T-helper 2 cell treated with Interferon-gamma antibody and Interleukin-4, amounts not matched to agents 5 μg/mL and 100 μg/mL, for 36 hours (primary cell): ENCODE measurements around the gene TFAP2A.

Source experiments
- DNase-seq: peaks from one replicate; pipeline ENCODE4 v3.0.0; 2021; ENCODE audit warnings: low spot score
- H3K27ac Mint-ChIP-seq: one replicate; pipeline ENCODE4 v1.8.0; 2021; ENCODE audit warnings: mild to moderate bottlenecking, mixed read lengths
- H3K27me3 Mint-ChIP-seq: one replicate; pipeline ENCODE4 v1.8.0; 2021; ENCODE audit warnings: low read depth, mixed read lengths
- H3K36me3 Mint-ChIP-seq: one replicate; pipeline ENCODE4 v1.8.0; 2021; ENCODE audit warnings: low read depth, mixed read lengths
- H3K4me1 Mint-ChIP-seq: one replicate; pipeline ENCODE4 v1.8.0; 2021; ENCODE audit warnings: low read depth, mixed read lengths
- H3K4me3 Mint-ChIP-seq: one replicate; pipeline ENCODE4 v1.8.0; 2022; ENCODE audit warnings: mild to moderate bottlenecking, moderate library complexity, mixed read lengths
- H3K9me3 Mint-ChIP-seq: one replicate; pipeline ENCODE4 v1.8.0; 2021; ENCODE audit warnings: mixed read lengths

The TFAP2A gene

DNA sequence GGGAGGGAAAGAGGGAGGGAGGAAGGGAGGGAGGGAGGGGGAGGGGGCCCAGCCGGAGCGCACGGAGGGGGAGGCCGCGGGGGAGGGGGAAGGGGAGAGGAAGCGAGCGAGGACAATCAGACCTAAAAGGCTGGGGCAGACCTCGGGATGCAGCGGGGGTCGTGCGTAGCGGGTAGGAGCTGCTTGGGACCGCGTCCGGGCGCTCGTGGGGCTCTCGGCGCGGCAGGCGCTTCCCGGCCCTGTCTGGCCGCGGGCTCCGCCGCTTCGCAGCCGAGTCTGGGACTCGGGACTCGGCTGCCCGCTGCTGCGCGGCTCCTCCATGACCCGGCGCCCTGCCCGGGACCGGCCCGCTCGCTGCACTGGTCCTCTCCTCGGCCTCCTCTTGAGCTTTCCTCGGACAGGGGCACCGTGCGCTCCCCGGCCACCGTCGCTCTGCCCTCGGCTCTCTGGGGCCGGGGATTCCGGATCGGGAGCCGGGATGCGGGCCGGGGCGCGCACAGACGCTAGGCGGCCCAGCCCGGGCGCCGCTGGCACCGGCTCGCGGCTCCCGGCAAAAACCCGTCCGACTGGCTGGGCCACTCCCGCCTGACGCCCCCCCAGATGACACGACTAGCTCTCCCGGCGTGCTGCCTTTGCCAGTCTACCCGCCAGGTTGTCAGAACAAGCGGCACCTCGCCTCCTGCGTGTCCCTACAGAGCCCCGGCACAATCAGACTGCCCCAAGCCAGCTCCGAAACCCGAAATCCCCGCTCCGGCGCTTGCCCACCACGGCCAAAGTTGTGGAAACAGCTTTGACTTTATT lies 2.2 kb downstream of the TFAP2A start:
- H3K36me3 Mint-ChIP-seq = peaks cover 19% of the 10 kb centered on the region
- H3K27ac Mint-ChIP-seq = peak overlapping the region; percentile 47
- H3K27me3 Mint-ChIP-seq = peaks cover 94% of the 10 kb centered on the region
- H3K4me3 Mint-ChIP-seq = peak overlapping the region; percentile 88
- no peak for DNase-seq
- H3K4me1 Mint-ChIP-seq = peaks cover 30% of the 10 kb centered on the region
- H3K9me3 Mint-ChIP-seq = peaks cover 16% of the 10 kb centered on the region

DNA sequence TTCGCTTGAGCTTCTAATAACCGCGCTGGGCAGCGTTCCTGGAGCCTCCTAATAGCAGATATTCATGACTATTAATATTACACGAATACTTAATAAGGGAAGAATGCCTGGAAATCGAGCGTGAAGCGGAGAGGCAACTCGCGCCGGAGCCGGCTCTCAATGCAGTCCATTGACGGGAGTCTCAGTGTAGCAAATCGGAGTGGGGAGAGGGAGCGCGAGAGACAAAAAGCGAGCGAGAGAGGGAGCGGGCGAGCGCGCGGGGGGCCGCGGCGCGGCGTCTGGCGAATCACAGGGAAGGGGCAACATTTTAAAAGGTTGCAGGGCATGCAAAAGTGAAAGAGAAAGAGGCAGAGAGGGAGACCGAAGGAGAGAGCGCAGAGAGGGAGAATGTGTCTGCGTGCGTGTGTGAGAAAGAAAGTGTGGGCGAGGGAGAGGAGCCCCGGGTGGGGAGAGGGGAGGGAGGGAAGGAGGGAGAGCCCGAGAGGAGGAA lies 2.9 kb downstream of the TFAP2A start:
- Mint-ChIP-seq H3K27ac (peak overlapping the region; percentile 91), H3K9me3 (peaks cover 16% of the 10 kb centered on the region), H3K4me3 (peak overlapping the region; percentile 88), H3K4me1 (peaks cover 26% of the 10 kb centered on the region), H3K36me3 (peaks cover 19% of the 10 kb centered on the region), H3K27me3 (peaks cover 94% of the 10 kb centered on the region)
- DNase-seq = peak; percentile 34

DNA sequence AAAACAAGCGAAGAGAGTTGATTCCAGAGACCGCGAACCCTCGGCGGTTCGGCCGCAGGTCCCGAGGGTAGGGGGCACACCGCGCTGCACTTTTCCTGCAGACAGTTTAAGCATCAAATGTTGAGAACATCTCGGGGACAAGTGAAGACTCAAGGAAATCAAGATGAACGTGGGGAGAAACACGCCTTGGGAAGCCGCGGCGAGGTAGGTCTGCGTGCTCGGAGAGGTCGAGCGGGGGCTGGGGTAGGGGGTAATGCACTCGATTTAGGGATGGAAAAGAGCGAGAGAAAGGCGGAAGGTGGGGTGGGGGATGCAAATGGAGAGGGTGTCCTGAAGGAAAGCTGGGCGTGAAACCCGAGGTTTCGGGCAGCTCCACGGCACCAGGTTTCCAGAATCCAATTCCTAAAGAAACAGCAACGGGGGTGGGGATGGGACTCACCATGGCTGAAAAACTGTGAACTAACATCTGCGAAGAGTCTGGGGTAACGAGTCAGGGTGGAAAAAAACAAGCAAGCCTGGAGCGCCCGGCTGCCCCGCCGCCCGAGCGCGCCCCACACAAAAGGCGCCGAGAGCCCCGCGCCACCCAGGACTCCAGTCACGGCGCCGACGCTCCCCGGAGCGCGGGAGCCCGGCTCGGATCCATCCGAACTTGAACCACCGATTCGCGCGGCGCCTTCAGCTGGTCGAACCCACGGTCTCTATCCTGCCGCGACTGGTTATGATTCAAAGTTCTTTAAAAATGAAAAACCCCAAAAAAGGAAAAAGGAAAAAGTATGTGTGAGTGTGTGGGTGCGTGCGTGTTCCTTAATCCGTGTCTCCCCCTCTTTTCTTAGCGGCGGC lies 3.5 kb downstream of the TFAP2A start:
- DNase-seq = no peak
- Mint-ChIP-seq H3K36me3 (peaks cover 17% of the 10 kb centered on the region), H3K27ac (peak overlapping the region; percentile 91), H3K9me3 (peaks cover 16% of the 10 kb centered on the region), H3K27me3 (peaks cover 94% of the 10 kb centered on the region), H3K4me3 (peak overlapping the region; percentile 88), H3K4me1 (peaks cover 24% of the 10 kb centered on the region)

DNA sequence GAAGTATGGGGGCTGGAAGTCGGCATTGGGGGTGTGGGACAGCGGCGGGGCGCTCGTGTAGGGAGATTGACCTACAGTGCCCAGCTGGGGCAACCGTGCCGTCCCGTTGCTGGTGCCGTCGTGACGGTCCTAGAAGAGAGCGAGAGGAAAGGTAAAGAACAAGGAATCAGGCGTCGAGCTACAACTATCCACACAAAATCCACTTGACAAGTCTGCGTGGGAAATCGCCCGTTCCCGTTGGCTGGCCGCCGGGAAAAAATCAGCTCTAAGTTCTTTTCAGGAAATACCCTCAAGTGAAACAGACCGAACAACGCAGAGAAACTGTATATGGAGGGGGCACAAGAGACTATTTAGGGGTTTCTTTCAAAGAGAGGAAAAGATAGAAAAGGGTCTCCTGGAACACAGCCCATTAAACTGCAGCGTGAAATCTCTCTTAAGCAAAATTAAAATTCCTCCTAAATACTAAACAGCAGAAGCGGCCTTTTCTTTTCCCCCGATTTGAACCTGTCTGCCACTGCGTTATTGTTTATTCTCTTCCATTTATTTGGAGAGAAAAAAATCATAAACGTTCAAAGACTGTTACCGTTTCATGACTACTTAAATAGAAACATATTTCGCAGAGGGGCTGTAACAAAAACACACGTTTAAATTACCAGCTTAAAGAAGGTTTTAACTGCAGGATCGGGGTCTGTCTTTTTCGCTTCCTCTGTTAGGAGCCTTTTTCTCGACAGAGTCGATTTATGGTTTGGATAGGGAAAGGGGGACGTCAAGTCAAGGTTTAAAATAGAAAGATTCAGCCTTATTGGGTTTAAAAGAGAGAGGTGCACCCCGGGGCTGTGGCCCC lies 4.4 kb downstream of the TFAP2A start:
- Mint-ChIP-seq H3K9me3 (peaks cover 25% of the 10 kb centered on the region), H3K27ac (peak overlapping the region; percentile 72), H3K4me3 (peak overlapping the region; percentile 73), H3K27me3 (peaks cover 94% of the 10 kb centered on the region), H3K4me1 (peaks cover 26% of the 10 kb centered on the region), H3K36me3 (peaks cover 16% of the 10 kb centered on the region)
- DNase-seq = no peak

DNA sequence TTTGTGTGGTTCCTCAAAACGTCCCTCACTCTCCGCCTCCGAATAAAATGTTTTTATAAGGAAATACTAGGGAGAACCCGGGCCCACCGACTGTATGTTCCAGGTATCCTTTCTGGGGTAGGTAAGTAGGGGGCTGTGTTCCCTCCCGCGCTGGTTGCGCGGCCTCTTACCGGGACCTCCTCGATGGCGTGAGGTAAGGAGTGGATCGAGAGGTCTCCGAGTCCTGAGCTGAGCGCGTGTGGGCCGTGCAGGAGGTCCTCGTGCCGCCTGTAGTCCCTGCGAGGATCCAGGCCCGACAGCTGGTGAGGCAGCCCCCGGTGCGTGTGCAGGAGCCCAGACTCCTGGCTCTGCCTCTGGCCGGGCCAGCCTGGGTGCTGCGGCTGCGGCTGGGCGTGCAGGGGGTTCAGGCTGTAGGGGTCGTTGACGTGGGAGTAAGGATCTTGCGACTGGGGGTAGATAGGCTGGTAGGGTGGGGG lies 5.1 kb downstream of the TFAP2A start:
- peaks cover 27% of the 10 kb centered on the region for H3K4me1 Mint-ChIP-seq
- H3K27ac Mint-ChIP-seq = peak overlapping the region; percentile 65
- DNase-seq = no peak
- peak overlapping the region; percentile 73 for H3K4me3 Mint-ChIP-seq
- peaks cover 12% of the 10 kb centered on the region for H3K36me3 Mint-ChIP-seq
- peaks cover 91% of the 10 kb centered on the region for H3K27me3 Mint-ChIP-seq
- H3K9me3 Mint-ChIP-seq = peaks cover 28% of the 10 kb centered on the region

DNA sequence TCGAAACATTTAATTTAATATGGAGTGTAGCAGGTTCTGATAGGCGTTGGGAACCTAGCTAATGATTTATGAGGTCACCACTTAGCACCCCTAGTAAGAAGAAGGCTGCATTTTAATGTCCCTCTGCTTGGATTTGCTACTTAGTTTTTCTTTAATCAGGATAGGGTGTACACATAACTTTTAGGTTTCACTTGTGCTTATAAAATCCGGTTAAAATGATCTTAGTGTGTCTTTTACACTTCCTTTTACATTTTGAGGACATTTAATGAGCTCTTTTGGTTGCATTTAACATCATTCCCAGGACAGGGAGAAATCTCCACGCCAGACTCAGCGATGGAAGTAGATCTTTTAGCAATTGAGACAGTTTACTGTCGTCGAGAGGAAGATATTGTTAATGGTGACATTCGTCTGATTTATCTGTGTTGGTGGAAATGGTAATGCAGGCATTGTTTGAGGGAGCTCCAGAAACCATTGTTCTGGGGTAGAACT lies 5.6 kb downstream of the TFAP2A start:
- peaks cover 31% of the 10 kb centered on the region for H3K9me3 Mint-ChIP-seq
- peak overlapping the region; percentile 38 for H3K4me3 Mint-ChIP-seq
- no peak for DNase-seq
- peak overlapping the region; percentile 27 for H3K27ac Mint-ChIP-seq
- H3K27me3 Mint-ChIP-seq = peaks cover 88% of the 10 kb centered on the region
- peaks cover 28% of the 10 kb centered on the region for H3K4me1 Mint-ChIP-seq
- peaks cover 14% of the 10 kb centered on the region for H3K36me3 Mint-ChIP-seq

- H3K36me3 Mint-ChIP-seq = peaks cover 14% of the 10 kb centered on the region
- H3K27me3 Mint-ChIP-seq = peaks cover 84% of the 10 kb centered on the region
- no peak overlapping the region for H3K4me3 Mint-ChIP-seq
- H3K9me3 Mint-ChIP-seq = peaks cover 31% of the 10 kb centered on the region
- no peak for DNase-seq
- H3K27ac Mint-ChIP-seq = no peak overlapping the region
- peaks cover 26% of the 10 kb centered on the region for H3K4me1 Mint-ChIP-seq
These were observed 6.4 kb downstream of the TFAP2A start for GRCh38 chr6:10408457-10408856.

- DNase-seq = no peak
- H3K27ac Mint-ChIP-seq = no peak overlapping the region
- peaks cover 81% of the 10 kb centered on the region for H3K27me3 Mint-ChIP-seq
- peaks cover 31% of the 10 kb centered on the region for H3K9me3 Mint-ChIP-seq
- peaks cover 27% of the 10 kb centered on the region for H3K4me1 Mint-ChIP-seq
- H3K4me3 Mint-ChIP-seq = no peak overlapping the region
- H3K36me3 Mint-ChIP-seq = peaks cover 13% of the 10 kb centered on the region
These were observed 7.2 kb downstream of the TFAP2A start for GRCh38 chr6:10407674-10408054.

GRCh38 chr6:10407018-10407673 lies 7.7 kb downstream of the TFAP2A start:
- Mint-ChIP-seq H3K4me1 (peaks cover 27% of the 10 kb centered on the region), H3K27me3 (peaks cover 85% of the 10 kb centered on the region), H3K36me3 (peaks cover 12% of the 10 kb centered on the region), H3K27ac (no peak overlapping the region), H3K9me3 (peaks cover 35% of the 10 kb centered on the region), H3K4me3 (no peak overlapping the region)
- DNase-seq = no peak

GRCh38 chr6:10406556-10406955 lies 8.3 kb downstream of the TFAP2A start:
- Mint-ChIP-seq H3K27ac (no peak overlapping the region), H3K27me3 (peaks cover 85% of the 10 kb centered on the region), H3K9me3 (peaks cover 35% of the 10 kb centered on the region), H3K4me3 (no peak overlapping the region), H3K36me3 (peaks cover 7% of the 10 kb centered on the region), H3K4me1 (peaks cover 24% of the 10 kb centered on the region)
- no peak for DNase-seq

- Mint-ChIP-seq H3K9me3 (peaks cover 28% of the 10 kb centered on the region), H3K27me3 (peaks cover 85% of the 10 kb centered on the region), H3K36me3 (peaks cover 7% of the 10 kb centered on the region), H3K4me1 (peaks cover 16% of the 10 kb centered on the region), H3K4me3 (no peak overlapping the region), H3K27ac (peak overlapping the region; percentile 41)
- DNase-seq = no peak
These were observed 9.4 kb downstream of the TFAP2A start for GRCh38 chr6:10405513-10405900.

DNA sequence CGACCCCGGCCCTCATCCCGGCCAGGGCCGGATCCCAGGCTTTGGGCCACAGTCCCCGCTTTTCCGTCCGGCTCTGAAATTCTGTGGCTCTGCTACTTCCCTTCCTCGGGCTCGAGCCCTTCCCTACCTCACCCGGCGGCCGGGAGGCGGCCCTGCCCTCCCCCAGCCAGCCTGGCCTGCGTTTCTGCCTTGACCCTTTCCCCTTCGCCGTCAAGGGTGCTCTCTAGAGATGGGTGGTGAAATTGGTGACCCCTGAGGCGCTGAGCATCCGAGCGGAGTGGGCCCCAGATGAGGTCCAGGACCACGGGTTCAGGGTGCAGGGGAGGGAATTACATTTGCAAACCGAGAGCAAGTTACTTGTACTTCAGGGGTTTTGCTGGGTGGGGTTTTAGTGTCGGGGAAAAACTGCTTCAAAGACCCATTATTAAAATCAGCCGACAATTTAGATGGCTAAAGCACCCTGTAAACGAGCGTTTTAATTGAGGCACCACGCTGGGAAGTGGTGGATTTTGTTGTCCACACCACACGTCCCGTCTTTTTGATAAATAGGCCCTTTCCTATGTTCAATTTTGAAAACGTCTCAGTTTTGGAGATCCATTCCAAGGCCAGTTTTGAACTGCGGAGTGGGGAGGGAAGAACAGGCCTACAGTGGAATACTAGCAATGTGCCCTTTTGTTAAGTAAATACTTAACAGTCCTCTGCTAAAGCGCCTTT lies 9.9 kb downstream of the TFAP2A start:
- Mint-ChIP-seq H3K27ac (peak overlapping the region; percentile 41), H3K36me3 (peaks cover 7% of the 10 kb centered on the region), H3K4me1 (peaks cover 16% of the 10 kb centered on the region), H3K27me3 (peaks cover 83% of the 10 kb centered on the region), H3K9me3 (peaks cover 26% of the 10 kb centered on the region), H3K4me3 (peak overlapping the region; percentile 24)
- no peak for DNase-seq
